NCI-H2196 (cell line): Measurements from ENCODE around the gene TRIM52.
"Not testable (repeated sequence)": the region's sequence is repeated elsewhere in the genome, so short reads cannot be mapped to it uniquely, and the experiment has no call there.

Experiments
- DNase-seq: peaks from one replicate; lab custom pipeline; 2025; ENCODE audit not compliant: unreplicated experiment; lab: John Stamatoyannopoulos, UW

The TRIM52 gene

GRCh38 chr5:181215997-181216989 lies 44.6 kb downstream of the TRIM52 start:
- DNase-seq, result no peak

- DNase-seq, result not testable (repeated sequence)
Measured at GRCh38 chr5:181214249-181214648, 46.7 kb downstream of the TRIM52 start.

- no peak for DNase-seq
Measured at GRCh38 chr5:181212934-181213333, 48.0 kb downstream of the TRIM52 start.

- DNase-seq, result no peak
Measured at GRCh38 chr5:181212080-181212479, 48.9 kb downstream of the TRIM52 start.

- no peak for DNase-seq
Measured at GRCh38 chr5:181211208-181211607, 49.7 kb downstream of the TRIM52 start.

- not testable (repeated sequence) for DNase-seq
Measured at GRCh38 chr5:181210698-181211097, 50.2 kb downstream of the TRIM52 start.

GRCh38 chr5:181210148-181210547 lies 50.8 kb downstream of the TRIM52 start:
- DNase-seq, result not testable (repeated sequence)

GRCh38 chr5:181209006-181209405 lies 51.9 kb downstream of the TRIM52 start:
- DNase-seq, result not testable (repeated sequence)

GRCh38 chr5:181207960-181208253 lies 53.0 kb downstream of the TRIM52 start:
- DNase-seq, result no peak

GRCh38 chr5:181207214-181207959 lies 53.6 kb downstream of the TRIM52 start:
- DNase-seq, result no peak

- DNase-seq, result no peak
Measured at GRCh38 chr5:181205761-181206649, 54.9 kb downstream of the TRIM52 start.
